Naive thymus-derived CD4-positive, alpha-beta T cell (primary cell): ENCODE results near the gene TUT7. TPM values are rescaled to one million over a fixed set of nuclear protein-coding genes. Genes with fewer than 3 reads are reported as not detected.
A peak's percentile ranks its signal among the peaks of the same experiment; 100 is the strongest.

ENCODE experiments used
- ATAC-seq: fragments of 150-1000 bp; cut with Tn5 transposase; 2 replicates; pipeline ENCODE4 v1.10.0; 2021; ENCODE audit warnings: mild to moderate bottlenecking, moderate library complexity
- CTCF ChIA-PET: fragments of 350-600 bp; sonication (Branson Sonifier 250); formaldehyde crosslinking; loops from one replicate; lab custom pipeline; 2021; ENCODE audit warnings: antibody characterized with exemption; lab: Charles Lee
- POLR2A ChIA-PET: fragments of 350-600 bp; sonication (Branson Sonifier 250); formaldehyde crosslinking; loops from one replicate; lab custom pipeline; 2021; ENCODE audit warnings: antibody characterized with exemption, inconsistent platforms; lab: Charles Lee
- DNase-seq, 9 donors: peaks; one replicate each; pipeline versions ENCODE4 v3.0.0 to v3.0.0-alpha.2; 2020 to 2022; ENCODE audit warnings: mixed read lengths in 1 of 9
- H3K27ac ChIP-seq: one replicate; pipeline ENCODE4 v1.7.0; 2013; ENCODE audit warnings: mild to moderate bottlenecking, low read depth, low read length, moderate library complexity
- H3K27me3 ChIP-seq, 2 donors: one replicate each; pipeline ENCODE4 v1.7.0; 2013; ENCODE audit warnings: low read length in 2 of 2, mild to moderate bottlenecking in 2 of 2, moderate library complexity in 2 of 2; ENCODE audit not compliant: control insufficient read depth in 2 of 2, insufficient read depth in 2 of 2
- H3K36me3 ChIP-seq, 3 experiments: 1 replicate in 2 of 3; 2 replicates in 1 of 3; pipeline ENCODE4 v1.7.0; 2013; ENCODE audit warnings: low read length in 3 of 3, mild to moderate bottlenecking in 3 of 3, moderate library complexity in 1 of 3; ENCODE audit not compliant: insufficient read depth in 3 of 3, control insufficient read depth in 2 of 3
- H3K4me1 ChIP-seq, 2 donors: one replicate each; pipeline ENCODE4 v1.7.0; 2013; ENCODE audit warnings: low read length in 2 of 2, mild to moderate bottlenecking in 2 of 2, moderate library complexity in 1 of 2; ENCODE audit not compliant: control insufficient read depth in 2 of 2, insufficient read depth in 2 of 2
- H3K4me3 ChIP-seq: 2 replicates; pipeline ENCODE4 v1.7.0; 2013; ENCODE audit warnings: mild to moderate bottlenecking, low read length
- H3K9me3 ChIP-seq, 3 experiments: 1 replicate in 2 of 3; 2 replicates in 1 of 3; pipeline ENCODE4 v1.7.0; 2013; ENCODE audit warnings: low read length in 3 of 3; ENCODE audit not compliant: control insufficient read depth in 2 of 3
- H3K27ac Mint-ChIP-seq, 9 donors: one replicate each; pipeline ENCODE4 v1.8.0; 2020 to 2022; ENCODE audit warnings: mixed read lengths in 9 of 9, mild to moderate bottlenecking in 8 of 9, moderate library complexity in 5 of 9, inconsistent platforms in 2 of 9
- H3K27me3 Mint-ChIP-seq, 5 donors: one replicate each; pipeline ENCODE4 v1.8.0; 2021 to 2022; ENCODE audit warnings: mixed read lengths in 5 of 5, mild to moderate bottlenecking in 1 of 5
- H3K36me3 Mint-ChIP-seq, 5 donors: one replicate each; pipeline ENCODE4 v1.8.0; 2020 to 2022; ENCODE audit warnings: mixed read lengths in 5 of 5, mild to moderate bottlenecking in 3 of 5, inconsistent platforms in 1 of 5
- H3K4me1 Mint-ChIP-seq, 7 donors: one replicate each; pipeline ENCODE4 v1.8.0; 2020 to 2022; ENCODE audit warnings: mixed read lengths in 7 of 7, mild to moderate bottlenecking in 3 of 7, inconsistent platforms in 1 of 7
- H3K4me3 Mint-ChIP-seq, 10 donors: one replicate each; pipeline ENCODE4 v1.8.0; 2020 to 2022; ENCODE audit warnings: mild to moderate bottlenecking in 10 of 10, mixed read lengths in 10 of 10, moderate library complexity in 6 of 10, inconsistent platforms in 2 of 10
- H3K9me3 Mint-ChIP-seq, 11 donors: one replicate each; pipeline ENCODE4 v1.8.0; 2020 to 2022; ENCODE audit warnings: mixed read lengths in 11 of 11, mild to moderate bottlenecking in 4 of 11, inconsistent platforms in 1 of 11, moderate library complexity in 1 of 11
- intact Hi-C, 2 donors: fragments of 100-400 bp; cut with micrococcal nuclease; formaldehyde crosslinking; loops; one replicate each; pipeline ENCODE4 v1.15.1; 2023
- polyA plus RNA-seq, 2 donors: library from polyadenylated mRNA; unstranded; fragments of 300-500 nt; fragmentation: Illumina TruSeq; gene quantifications; one replicate each; pipeline ENCODE4 v1.2.3, GENCODE V29; 2021
- total RNA-seq, 6 experiments: library from RNA in 5 of 6; stranded (reverse) in 5 of 6; gene quantifications; 1 replicate in 5 of 6; 2 replicates in 1 of 6; pipeline ENCODE4 v1.2.3 and lab custom pipeline; 2021 to 2026

The TUT7 gene
- total and polyA plus RNA-seq, 7 experiments from 2014 or later = 15.2 to 57.4 (median 41.9) TPM

DNA sequence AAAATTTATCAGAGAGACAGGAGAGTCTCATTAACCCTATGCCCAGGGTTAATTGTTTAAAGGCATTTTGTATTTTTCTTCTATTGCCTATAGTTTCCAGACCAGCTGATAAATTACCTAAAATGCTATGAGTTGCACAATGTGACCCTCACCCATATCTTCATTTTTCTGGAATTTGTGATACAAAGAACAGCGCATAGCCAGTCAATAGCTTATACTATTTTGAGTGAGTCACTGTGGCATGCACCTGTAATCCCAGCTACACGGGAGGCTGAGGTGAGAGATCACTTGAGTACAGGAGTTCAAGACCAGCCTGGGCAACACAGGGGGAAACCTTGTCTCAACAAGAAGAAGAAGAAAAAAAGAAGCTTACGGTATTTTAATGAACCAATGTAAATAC, 97.6 kb downstream of the TUT7 start:
- Mint-ChIP-seq H3K27ac (peak overlapping the region in 1 of 9 donors; percentile 78), H3K9me3 (peaks cover 0 to 30% (median 7%) of the 10 kb centered on the region in 11 donors), H3K4me1 (peaks cover 0 to 3% (median 0%) of the 10 kb centered on the region in 7 donors), H3K27me3 (no peaks in the 10 kb centered on the region), H3K4me3 (no peak overlapping the region), H3K36me3 (peaks cover 0 to 8% (median 2%) of the 10 kb centered on the region in 5 donors)
- no peak for ATAC-seq
- Histone ChIP-seq H3K27me3 (no peaks in the 10 kb centered on the region), H3K27ac (no peak overlapping the region), H3K4me3 (no peak overlapping the region), H3K9me3 (peaks cover 0 to 3% (median 0%) of the 10 kb centered on the region in 3 experiments), H3K36me3 (no peaks in the 10 kb centered on the region), H3K4me1 (no peaks in the 10 kb centered on the region)
- ChIA-PET POLR2A (no interaction called here), CTCF (no interaction called here)
- intact Hi-C loops = no loop called here
- DNase-seq = no peak

GRCh38 chr9:86253577-86253976, 100.6 kb downstream of the TUT7 start:
- intact Hi-C loops = no loop called here
- POLR2A ChIA-PET = no interaction called here
- H3K27ac Mint-ChIP-seq = peak overlapping the region in 1 of 9 donors; percentile 14

GRCh38 chr9:86252870-86253269, 101.3 kb downstream of the TUT7 start:
- Histone ChIP-seq H3K4me3 (no peak overlapping the region), H3K36me3 (no peaks in the 10 kb centered on the region), H3K9me3 (peaks cover 0 to 3% (median 0%) of the 10 kb centered on the region in 3 experiments), H3K4me1 (no peaks in the 10 kb centered on the region), H3K27me3 (no peaks in the 10 kb centered on the region), H3K27ac (no peak overlapping the region)
- H3K4me3 Mint-ChIP-seq = no peak overlapping the region
- intact Hi-C loops = no loop called here
- H3K36me3 Mint-ChIP-seq = peaks cover 0 to 13% (median 1%) of the 10 kb centered on the region in 5 donors
- ChIA-PET POLR2A (no interaction called here), CTCF (no interaction called here)
- no peak overlapping the region for H3K27ac Mint-ChIP-seq
- H3K27me3 Mint-ChIP-seq = peaks cover 0 to 8% (median 1%) of the 10 kb centered on the region in 5 donors
- peaks cover 0 to 3% (median 0%) of the 10 kb centered on the region in 7 donors for H3K4me1 Mint-ChIP-seq
- H3K9me3 Mint-ChIP-seq = peaks cover 0 to 32% (median 7%) of the 10 kb centered on the region in 11 donors
- DNase-seq = no peak
- no peak for ATAC-seq

More at GRCh38 chr9:86253577-86253976, 100.6 kb downstream of the TUT7 start:
- no peaks in the 10 kb centered on the region for H3K4me1 ChIP-seq
- DNase-seq = no peak
- no peak overlapping the region for H3K27ac ChIP-seq
- H3K27me3 ChIP-seq = no peaks in the 10 kb centered on the region
- H3K36me3 Mint-ChIP-seq = peaks cover 0 to 13% (median 1%) of the 10 kb centered on the region in 5 donors
- H3K36me3 ChIP-seq = no peaks in the 10 kb centered on the region
- ATAC-seq = no peak
- H3K27me3 Mint-ChIP-seq = peaks cover 0 to 7% (median 0%) of the 10 kb centered on the region in 5 donors
- no peak overlapping the region for H3K4me3 Mint-ChIP-seq
- peaks cover 0 to 32% (median 7%) of the 10 kb centered on the region in 11 donors for H3K9me3 Mint-ChIP-seq
- H3K9me3 ChIP-seq = peaks cover 0 to 3% (median 0%) of the 10 kb centered on the region in 3 experiments
- H3K4me3 ChIP-seq = no peak overlapping the region
- CTCF ChIA-PET = no interaction called here
- H3K4me1 Mint-ChIP-seq = peaks cover 0 to 3% (median 0%) of the 10 kb centered on the region in 7 donors

DNA sequence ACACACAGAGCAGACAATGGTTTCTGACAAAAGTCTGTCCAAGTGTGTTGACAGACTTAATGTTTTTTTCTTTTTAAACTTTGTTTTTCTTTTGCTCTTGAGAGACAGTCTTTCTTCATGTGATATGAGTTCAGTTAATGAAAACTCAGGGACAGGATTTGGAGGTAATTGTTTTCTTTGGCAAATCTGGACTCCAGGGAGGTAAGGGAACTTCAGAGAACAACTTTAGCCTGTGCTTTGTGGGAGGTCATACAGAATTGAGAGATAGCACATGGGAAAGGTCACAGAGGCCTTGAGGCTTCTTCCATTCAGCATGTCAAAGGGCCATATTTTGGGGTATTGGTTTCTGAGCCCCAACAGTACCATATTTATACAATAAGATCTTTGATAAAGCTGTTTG, 104.1 kb downstream of the TUT7 start:
- CTCF ChIA-PET = no interaction called here
- Mint-ChIP-seq H3K4me1 (peaks cover 0 to 2% (median 0%) of the 10 kb centered on the region in 7 donors), H3K4me3 (no peak overlapping the region), H3K36me3 (peaks cover 0 to 8% (median 0%) of the 10 kb centered on the region in 5 donors), H3K9me3 (peaks cover 0 to 25% (median 7%) of the 10 kb centered on the region in 11 donors), H3K27ac (no peak overlapping the region), H3K27me3 (peaks cover 4 to 16% (median 7%) of the 10 kb centered on the region in 5 donors)
- intact Hi-C loops = no loop called here
- H3K36me3 ChIP-seq = no peaks in the 10 kb centered on the region
- no peak overlapping the region for H3K4me3 ChIP-seq
- DNase-seq = no peak
- H3K27me3 ChIP-seq = no peaks in the 10 kb centered on the region
- ATAC-seq = no peak
- H3K4me1 ChIP-seq = no peaks in the 10 kb centered on the region
- H3K9me3 ChIP-seq = peaks cover 0 to 3% (median 0%) of the 10 kb centered on the region in 3 experiments
- no peak overlapping the region for H3K27ac ChIP-seq
- POLR2A ChIA-PET = no interaction called here

DNA sequence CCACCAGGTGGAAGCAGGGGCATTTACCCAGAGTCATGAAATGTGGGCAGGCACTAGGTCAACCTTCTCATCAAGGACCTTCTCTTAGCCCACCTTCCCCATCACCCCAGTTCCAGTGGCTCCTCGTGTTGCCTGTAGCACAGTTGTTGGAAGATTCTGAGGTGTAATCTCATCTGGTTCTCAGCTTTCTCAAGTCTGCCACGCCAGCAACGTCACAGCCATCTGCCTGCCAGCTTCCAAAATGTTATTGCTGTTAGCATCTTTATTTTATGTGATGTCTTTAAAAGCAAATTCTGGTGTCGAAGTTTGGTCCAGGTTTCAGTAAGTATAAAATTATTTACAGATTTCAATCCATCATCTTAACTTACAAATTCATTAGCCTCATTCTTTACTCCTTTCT, 105.5 kb downstream of the TUT7 start:
- peaks cover 4 to 16% (median 7%) of the 10 kb centered on the region in 5 donors for H3K27me3 Mint-ChIP-seq
- peaks cover 0 to 3% (median 0%) of the 10 kb centered on the region in 3 experiments for H3K9me3 ChIP-seq
- peaks cover 0 to 2% (median 0%) of the 10 kb centered on the region in 7 donors for H3K4me1 Mint-ChIP-seq
- H3K4me3 Mint-ChIP-seq = no peak overlapping the region
- intact Hi-C loops = no loop called here
- no peak overlapping the region for H3K27ac ChIP-seq
- H3K36me3 Mint-ChIP-seq = peaks cover 0 to 5% (median 0%) of the 10 kb centered on the region in 5 donors
- H3K4me3 ChIP-seq = no peak overlapping the region
- H3K36me3 ChIP-seq = no peaks in the 10 kb centered on the region
- no peaks in the 10 kb centered on the region for H3K27me3 ChIP-seq
- ChIA-PET CTCF (interaction anchor here (0.7 kb wide), 1 partner anchor 1136 kb away, joined by 3 read pairs; no protein-coding TSS in a partner anchor), POLR2A (no interaction called here)
- DNase-seq (no peak), ATAC-seq (no peak)
- H3K9me3 Mint-ChIP-seq = peaks cover 0 to 17% (median 4%) of the 10 kb centered on the region in 11 donors
- no peak overlapping the region for H3K27ac Mint-ChIP-seq
- H3K4me1 ChIP-seq = no peaks in the 10 kb centered on the region

- ChIA-PET CTCF (no interaction called here), POLR2A (no interaction called here)
- Histone ChIP-seq H3K27me3 (no peaks in the 10 kb centered on the region), H3K4me3 (no peak overlapping the region), H3K4me1 (no peaks in the 10 kb centered on the region), H3K36me3 (no peaks in the 10 kb centered on the region), H3K27ac (no peak overlapping the region), H3K9me3 (no peaks in the 10 kb centered on the region)
- DNase-seq (no peak), ATAC-seq (no peak)
- Mint-ChIP-seq H3K27ac (no peak overlapping the region), H3K36me3 (peaks cover 0 to 5% (median 0%) of the 10 kb centered on the region in 5 donors), H3K4me1 (peaks cover 0 to 2% (median 0%) of the 10 kb centered on the region in 7 donors), H3K4me3 (no peak overlapping the region), H3K27me3 (peaks cover 4 to 16% (median 7%) of the 10 kb centered on the region in 5 donors), H3K9me3 (peaks cover 0 to 4% (median 2%) of the 10 kb centered on the region in 11 donors)
- intact Hi-C loops = no loop called here
These were observed 107.5 kb downstream of the TUT7 start for GRCh38 chr9:86246752-86247161.

DNA sequence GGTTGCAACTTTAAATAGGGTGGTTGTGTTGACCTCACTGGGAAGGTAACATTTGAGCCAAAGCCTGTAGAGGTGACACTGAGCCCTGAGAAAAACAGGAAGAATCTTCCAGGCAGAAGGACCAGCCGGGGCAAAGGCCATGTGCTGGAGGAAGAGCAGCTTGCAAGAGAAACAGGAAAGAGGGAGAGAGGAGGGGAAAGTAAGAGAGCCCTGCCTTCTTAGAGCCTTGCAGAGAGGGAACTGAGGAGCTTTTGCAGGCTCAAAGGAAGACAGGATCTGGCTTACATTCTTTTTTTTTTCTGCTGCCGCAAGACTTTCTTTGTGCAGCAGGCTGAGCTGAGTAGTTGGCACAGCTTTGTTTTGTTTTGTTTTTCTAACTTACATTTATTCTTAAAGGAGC, 112.1 kb downstream of the TUT7 start:
- no peak overlapping the region for H3K27ac ChIP-seq
- H3K27ac Mint-ChIP-seq = no peak overlapping the region
- ChIA-PET CTCF (no interaction called here), POLR2A (no interaction called here)
- H3K4me3 ChIP-seq = no peak overlapping the region
- no peaks in the 10 kb centered on the region for H3K4me1 ChIP-seq
- H3K9me3 ChIP-seq = no peaks in the 10 kb centered on the region
- no peak for ATAC-seq
- intact Hi-C loops = no loop called here
- no peaks in the 10 kb centered on the region for H3K9me3 Mint-ChIP-seq
- no peaks in the 10 kb centered on the region for H3K36me3 Mint-ChIP-seq
- H3K27me3 Mint-ChIP-seq = peaks cover 0 to 4% (median 2%) of the 10 kb centered on the region in 5 donors
- peaks cover 0 to 5% (median 0%) of the 10 kb centered on the region in 7 donors for H3K4me1 Mint-ChIP-seq
- H3K36me3 ChIP-seq = no peaks in the 10 kb centered on the region
- no peak for DNase-seq
- H3K27me3 ChIP-seq = no peaks in the 10 kb centered on the region
- no peak overlapping the region for H3K4me3 Mint-ChIP-seq
